NOMO-1 treated with dmso at 0.1 percent for 144 hours (cell line): Measurements from ENCODE around the gene PTGR2.
"Not testable (repeated sequence)": the region's sequence is repeated elsewhere in the genome, so short reads cannot be mapped to it uniquely, and the experiment has no call there.

ENCODE experiments used
- DNase-seq: peaks from one replicate; lab custom pipeline; 2025; ENCODE audit not compliant: unreplicated experiment; lab: John Stamatoyannopoulos, UW

The PTGR2 gene

DNA sequence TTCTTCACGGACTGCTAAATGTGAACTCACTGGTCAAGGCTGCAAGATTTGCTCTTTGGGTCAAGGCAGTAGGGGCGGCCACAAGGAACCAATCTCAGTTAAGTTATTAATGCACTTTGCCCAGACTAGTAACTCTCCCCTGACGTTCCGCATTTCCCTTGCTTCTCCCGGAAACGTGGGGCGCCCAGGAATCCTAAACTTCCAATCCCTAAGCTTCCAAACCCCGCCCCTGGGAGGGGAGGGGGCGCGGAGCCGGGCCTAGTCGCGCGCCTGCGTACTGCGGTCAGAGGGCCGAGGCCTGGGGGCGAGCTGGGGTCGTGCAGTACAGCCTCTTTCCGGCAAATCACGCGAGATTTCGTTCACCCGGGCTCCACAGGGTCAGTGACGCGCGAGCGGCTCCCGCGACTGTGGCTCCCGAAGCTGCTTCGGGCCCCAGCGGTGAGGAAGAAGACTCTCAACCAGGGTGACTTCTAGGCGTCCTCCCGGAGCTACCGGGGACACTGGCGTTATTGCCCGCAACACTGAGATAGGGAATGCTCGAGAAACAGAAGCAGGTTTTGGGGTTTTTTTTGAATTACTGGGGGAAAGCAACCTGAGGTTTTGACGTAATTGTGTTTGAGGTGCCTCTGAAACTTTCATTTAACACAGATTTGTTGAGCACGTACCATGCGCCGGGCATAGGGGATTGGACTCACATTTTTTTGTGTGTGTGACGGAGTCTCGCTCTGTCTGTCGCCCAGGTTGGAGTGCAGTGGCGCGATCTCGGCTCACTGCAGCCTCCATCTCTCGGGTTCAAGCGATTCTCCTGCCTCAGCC is at the start of gene PTGR2:
PTGR2 (plus strand) TSS at position 265 of the 816 bp plus-strand sequence. CDS start 7,032 bp downstream, outside the sequence.
- DNase-seq: peak; percentile 83

- DNase-seq: no peak
These were observed 49.0 kb upstream of the PTGR2 start for GRCh38 chr14:73802431-73803188.

DNA sequence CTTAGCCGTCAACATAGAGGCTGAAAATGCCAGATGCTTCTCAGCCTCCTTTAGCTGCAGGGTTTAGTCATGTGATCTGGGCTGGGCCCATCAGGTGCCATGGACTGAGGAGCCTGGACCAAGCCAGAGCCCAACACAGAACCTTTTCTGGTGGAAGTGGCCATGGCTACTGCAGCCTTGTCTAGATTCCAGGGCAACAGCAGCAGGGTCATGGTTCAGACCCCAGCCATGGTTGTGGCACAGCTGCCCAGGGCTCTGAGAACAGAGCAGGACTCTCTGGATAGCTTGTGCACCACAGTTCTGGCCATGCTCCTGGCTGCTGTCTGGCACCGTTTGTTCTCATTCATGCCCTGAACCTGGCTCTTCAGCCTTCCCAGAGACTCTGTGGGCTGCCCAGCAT is 47.0 kb upstream of the PTGR2 start:
- DNase-seq: no peak

DNA sequence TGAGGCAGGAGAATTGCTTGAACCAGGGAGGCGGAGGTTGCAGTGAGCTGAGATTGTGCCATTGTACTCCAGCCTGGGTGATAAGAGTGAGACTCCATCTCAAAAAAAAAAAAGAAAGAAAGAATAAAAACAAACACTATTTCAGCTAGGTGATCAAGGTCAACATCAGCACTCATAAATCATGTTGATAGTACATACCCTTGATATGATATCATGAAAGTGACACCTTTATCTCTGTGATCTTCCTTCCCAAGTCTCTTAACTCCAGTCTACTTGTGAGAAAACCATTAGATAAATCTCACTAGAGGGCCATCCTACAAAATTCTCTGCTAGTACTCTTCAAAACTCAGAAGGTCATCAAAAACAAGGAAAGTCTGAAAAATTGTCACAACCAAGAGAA is 44.2 kb upstream of the PTGR2 start:
- DNase-seq: no peak

DNA sequence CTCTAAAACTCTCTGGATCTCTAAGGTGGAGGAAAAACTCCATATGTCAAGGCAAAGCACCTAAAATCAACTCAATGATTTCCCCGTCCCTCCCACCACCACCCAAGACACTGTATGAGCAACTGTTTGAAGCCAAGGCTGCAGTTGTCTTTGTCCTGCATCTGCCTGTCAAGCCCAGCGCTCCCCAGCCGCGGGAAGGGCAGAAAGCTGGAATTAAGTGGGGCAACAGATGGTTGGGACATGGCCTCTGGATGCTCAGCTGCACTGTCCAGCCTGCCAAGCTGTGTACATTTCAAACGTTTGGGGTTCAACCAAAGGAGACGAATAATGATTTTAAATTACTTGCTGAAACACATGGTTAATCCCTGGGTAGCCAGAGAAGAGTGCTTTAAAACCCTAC is 42.2 kb upstream of the PTGR2 start:
- DNase-seq: no peak

DNA sequence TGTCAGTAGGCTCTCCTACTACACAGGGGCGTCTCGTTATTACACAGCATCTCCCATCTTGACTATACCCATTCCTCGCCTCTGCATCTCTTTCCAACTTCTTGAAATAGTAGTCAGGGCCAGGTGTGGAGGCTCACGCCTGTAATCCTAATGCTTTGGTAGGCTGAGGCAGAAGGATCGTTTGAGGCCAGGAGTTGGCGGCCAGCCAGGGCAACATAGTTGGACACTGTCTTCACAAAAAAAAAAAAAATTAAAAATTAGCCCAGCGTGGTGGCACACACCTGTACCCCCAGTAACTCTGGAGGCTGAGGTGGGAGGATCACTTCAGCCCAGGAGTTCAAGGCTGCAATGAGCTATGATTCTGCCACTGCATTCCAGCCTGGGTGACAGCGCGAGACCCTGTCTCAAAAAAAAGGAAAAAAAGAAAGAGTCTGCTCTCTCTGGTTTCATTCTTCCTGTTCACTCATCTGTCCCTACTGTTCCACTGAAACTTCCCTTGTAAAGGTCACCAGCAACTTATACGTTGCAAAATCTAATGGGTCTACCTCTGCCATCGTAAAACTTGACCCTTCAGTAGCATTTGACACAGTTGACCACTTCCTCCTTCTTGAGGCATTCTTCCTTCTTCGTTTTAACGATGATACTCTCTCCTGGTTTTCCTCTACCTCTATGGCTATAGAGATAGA is 41.0 kb upstream of the PTGR2 start:
- DNase-seq: peak; percentile 52

GRCh38 chr14:73811164-73811503 is 40.5 kb upstream of the PTGR2 start:
- no peak for DNase-seq

DNA sequence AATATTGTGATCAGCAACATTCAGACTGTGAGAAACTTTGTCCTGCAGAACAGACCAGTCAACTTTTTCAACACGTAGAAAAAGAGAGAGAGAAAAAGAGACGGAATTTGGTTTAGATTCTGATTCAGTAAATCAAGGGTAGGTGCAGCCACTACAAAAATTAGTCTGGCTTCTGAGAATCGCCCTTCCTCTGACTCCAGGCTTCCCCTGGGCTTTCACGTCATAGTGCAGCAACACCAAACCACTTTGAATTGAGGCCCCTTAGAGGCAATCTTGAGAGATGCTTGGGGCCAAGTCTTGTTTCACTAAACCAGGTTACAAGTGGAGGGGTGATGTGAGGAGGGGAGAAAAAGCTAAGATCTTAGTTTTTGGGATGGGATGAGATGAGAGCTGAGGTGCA is 37.5 kb upstream of the PTGR2 start:
- no peak for DNase-seq

GRCh38 chr14:73815849-73816248 is 35.8 kb upstream of the PTGR2 start:
- no peak for DNase-seq

DNA sequence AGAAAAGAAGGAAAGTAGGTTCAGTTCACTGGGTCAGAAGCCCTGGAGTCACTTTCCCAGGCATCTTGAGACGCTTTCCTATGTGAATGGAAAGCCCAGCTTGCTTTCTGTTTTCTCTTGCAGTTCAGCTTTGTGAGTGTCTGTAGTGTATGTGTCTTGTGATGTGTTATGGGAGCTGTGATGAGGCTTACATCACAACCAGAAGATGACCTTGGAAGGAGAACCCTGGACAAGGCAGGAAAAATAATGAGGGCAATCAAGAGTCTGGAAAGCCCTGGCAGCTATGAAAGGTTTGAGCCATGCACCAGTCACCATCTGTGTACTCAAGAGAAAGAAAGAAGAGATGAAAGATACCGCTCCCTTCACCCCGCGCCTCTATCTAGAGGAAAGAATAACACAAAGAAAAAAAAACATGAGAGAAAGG is 35.2 kb upstream of the PTGR2 start:
- no peak for DNase-seq

GRCh38 chr14:73817020-73817655 is 34.5 kb upstream of the PTGR2 start:
- no peak for DNase-seq

DNA sequence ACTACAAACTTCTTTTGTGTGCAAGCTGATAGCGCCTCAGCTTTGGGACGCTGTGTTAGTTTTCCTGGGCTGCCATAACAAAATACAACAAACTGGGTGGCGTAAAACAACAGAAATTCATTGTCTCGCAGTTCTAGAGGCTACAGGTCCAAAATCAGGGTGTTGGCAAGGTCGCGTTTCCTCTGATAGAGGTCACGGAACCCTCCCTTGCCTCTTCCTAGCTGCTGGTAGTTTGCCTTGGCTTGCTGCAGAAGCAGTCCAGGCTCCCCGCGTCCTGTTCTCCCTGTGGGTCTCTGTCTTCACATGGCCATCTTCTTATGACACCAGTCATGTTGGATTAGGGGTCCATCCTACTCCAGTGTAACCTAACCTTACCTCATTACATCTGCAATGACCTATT is 32.8 kb upstream of the PTGR2 start:
- DNase-seq: no peak

DNA sequence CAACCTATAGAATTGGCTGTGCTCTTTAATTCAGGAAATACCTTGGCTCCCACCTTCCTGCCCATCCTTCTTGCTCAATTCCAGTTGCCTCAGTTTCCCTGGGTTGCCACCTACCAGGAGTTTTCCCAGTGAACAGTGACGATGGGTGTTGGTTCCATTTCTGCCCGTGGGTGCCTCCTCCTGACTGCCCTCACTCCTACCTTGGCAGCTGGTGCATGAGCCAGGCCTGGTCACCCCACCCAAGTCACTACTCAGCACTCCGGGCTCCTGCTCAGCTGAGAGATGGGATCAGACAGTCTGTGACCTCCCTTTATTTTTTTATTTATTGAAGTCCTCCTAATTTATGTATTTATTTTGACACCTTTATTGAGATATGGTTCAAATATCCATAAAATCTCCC is 31.0 kb upstream of the PTGR2 start:
- no peak for DNase-seq

DNA sequence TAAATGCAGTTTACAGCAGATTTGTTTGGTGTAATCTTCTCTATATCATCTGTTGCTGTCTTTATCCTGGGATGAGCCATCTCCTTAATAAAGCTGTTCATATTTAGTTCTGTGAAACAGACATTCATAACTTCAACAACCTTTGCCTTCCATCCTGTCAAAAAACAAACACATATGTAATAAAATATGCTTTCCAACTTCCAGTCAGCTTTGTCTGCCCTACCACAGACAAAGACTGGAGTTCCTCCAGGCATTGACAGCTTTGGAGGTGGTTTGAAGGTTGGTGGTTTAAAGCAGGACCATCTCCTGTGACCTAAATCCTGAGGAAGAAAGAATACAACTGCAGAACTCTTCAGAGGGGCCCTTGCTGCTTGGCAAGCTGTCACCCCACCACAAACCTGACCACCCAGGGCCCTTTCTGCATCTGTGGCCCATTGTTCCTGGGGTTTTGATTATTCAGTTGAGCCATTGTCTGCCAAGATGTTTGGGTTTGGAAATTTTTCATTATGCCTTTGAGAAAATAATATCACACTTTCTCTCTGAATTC is 28.2 kb upstream of the PTGR2 start:
- no peak for DNase-seq

- DNase-seq: no peak
These were observed 27.5 kb upstream of the PTGR2 start for GRCh38 chr14:73824127-73824526.

DNA sequence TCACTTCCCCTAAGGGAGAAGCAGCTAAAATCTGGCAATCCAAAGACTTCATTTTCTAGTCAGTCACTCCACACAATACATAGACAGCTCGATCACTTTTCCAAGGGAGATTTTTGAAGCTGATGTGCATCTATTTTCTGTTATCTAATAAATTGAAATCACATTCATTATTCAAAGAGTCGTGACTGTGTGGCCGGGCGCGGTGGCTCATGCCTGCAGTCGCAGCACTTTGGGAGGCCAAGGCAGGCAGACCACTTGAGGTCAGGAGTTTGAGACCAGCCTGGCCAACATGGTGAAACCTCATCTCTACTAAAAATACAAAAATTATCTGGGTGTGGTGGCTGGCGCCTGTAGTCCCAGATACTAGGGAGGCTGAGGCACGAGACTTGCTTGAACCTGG is 27.1 kb upstream of the PTGR2 start:
- no peak for DNase-seq

DNA sequence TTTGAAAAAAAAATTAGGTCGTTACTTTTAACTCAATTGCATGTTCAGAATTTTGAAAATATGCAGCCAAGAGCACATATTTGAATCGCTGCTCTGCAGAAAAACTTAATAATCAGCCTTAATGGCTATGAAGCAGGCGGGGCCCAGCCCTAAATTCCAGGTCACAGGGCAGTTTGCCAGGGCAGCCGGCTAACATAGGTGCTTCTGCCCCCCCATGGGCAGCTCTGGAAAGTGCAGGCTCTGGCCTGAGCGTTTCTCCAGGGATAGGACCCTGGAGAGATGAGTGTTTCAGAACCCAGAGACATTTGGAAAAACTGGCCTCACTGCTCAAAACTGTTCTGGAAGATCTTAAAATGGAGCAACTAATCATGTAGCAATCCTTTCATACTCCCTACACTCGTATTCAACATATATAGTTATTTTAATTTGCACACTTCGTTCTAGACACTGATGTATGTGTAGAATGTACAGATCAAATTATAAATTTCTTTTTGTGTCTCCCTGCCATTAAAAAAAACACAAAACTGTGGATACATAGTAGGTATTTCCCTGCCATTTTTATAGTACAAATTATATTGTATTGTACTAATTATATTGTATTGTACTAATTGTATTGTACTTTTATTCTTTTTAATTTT is 26.0 kb upstream of the PTGR2 start:
- DNase-seq: peak; percentile 71

GRCh38 chr14:73827190-73827589 is 24.4 kb upstream of the PTGR2 start:
- not testable (repeated sequence) for DNase-seq

DNA sequence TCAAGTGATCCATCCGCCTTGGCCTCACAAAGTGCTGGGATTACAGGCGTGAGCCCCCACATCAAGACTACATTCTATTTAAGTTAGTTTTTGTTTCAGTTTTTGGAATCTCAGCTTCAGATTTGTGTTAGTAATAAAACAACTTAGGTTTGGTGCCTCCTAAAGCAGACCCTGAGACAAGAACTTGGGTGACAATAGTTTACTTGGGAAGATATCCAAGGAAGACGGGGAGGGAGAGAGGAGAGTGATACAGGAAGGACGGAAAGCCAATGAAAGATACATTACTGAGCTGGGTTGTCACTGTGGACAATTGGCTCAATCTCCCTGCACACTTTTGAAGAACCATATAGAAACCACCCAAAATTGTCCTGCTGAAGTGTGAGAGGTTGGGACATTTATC is 22.6 kb upstream of the PTGR2 start:
- DNase-seq: no peak

DNA sequence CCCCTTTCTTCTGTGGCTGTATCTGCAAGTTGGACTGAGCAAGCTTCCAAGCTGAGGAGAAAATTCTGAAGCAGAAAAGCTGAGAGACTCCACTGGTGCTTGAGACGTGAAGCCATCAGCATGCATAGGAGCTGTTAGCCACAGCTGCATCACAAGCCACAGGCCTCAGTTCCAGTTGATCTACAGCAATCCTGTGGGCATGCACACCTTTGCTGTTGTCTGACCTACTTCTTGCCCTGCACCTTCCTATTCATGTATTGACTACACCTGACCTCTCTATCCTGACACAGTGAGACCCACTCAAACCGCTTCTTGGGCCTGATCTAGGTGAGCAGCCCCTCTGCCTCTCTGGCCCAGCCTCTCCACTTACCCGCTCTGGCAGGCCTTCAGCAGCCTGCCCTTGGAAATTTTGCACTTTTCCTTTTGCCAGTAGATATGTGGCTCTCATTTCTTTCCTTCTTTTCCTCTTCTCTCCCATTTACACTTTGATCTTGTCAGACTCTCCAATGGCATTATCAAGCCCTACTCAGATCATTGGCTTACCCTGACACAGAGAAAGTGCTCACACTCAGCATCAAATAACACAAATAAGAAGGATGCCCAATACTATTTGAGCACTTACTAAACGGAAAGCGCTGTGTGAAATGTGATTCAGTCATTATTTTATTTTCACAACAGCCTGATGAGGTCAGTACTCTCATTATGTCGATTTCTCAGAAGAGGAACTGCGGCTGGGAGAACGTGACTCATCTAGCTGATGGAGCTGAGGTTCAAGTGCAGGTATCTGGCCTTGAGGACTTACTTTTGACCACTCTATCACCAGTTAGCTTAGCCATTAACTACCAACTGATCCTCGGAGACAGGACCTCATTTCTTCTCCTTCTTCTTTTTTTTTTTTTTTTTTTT is 21.9 kb upstream of the PTGR2 start:
- DNase-seq: peak; percentile 63
